Measurements from ENCODE around the gene THSD7B. TPM values are rescaled to one million over a fixed set of nuclear protein-coding genes. Genes with fewer than 3 reads are reported as not detected.

The THSD7B gene
- total and polyA plus RNA-seq, 10 of the 15 experiments (the other 5 are each of a cell fraction or from before 2014, with no cell fraction given): 0.03 to 0.56 (median 0.28) TPM

DNA sequence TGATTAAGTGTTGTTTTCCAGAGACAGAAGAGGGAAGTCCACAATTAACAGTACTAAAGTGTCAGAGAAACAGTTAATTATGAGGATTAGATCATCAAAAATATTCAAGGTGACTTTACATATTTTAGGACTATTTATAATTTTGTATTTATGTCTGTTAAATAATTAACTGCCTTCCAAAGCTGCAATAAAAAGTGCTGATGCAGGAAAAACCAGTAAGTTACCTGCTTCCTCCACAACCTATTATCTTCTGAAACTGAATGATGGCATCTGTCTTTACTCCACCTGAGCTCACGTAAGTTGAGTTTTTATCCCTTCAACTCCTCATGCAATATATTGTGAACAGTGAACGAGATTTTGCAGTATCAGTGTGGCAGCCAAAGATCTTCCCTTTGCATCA lies 570.7 kb downstream of the THSD7B start:
- no peak overlapping the region for H2AFZ ChIP-seq (ENCODE audit: control insufficient read depth, low read depth, low read length)
- H3K4me1 ChIP-seq (ENCODE audit: control insufficient read depth, insufficient read depth, low read length): no peaks in the 10 kb centered on the region
- ChIA-PET CTCF (no interaction called here), SMC1A (ENCODE audit: uncharacterized antibody, unreplicated experiment) (interaction anchor here (0.9 kb wide), 1 partner anchor 9 kb away, joined by 3 read pairs; no protein-coding TSS in a partner anchor), RAD21 (ENCODE audit: unreplicated experiment) (no interaction called here), POLR2A (no interaction called here)
- no peaks in the 10 kb centered on the region for H3K27me3 ChIP-seq (replicated peaks in 1 of 2; ENCODE audit: control insufficient read depth in 2 of 2, insufficient read depth in 2 of 2, low read length in 1 of 2)
- TF ChIP-seq HCFC1 (IDR thresholded peaks at IDR 0.05; ENCODE audit: low read length): no peak
- no peak for TF ChIP-seq HDAC2 (IDR thresholded peaks at IDR 0.05)
- no peak for TF ChIP-seq GATAD2B (conservative IDR thresholded peaks at IDR 0.05; ENCODE audit: low read depth)
- TF ChIP-seq NFIC (IDR thresholded peaks at IDR 0.05; ENCODE audit: low read depth, low read length): no peak
- TF ChIP-seq, protein P1, sequence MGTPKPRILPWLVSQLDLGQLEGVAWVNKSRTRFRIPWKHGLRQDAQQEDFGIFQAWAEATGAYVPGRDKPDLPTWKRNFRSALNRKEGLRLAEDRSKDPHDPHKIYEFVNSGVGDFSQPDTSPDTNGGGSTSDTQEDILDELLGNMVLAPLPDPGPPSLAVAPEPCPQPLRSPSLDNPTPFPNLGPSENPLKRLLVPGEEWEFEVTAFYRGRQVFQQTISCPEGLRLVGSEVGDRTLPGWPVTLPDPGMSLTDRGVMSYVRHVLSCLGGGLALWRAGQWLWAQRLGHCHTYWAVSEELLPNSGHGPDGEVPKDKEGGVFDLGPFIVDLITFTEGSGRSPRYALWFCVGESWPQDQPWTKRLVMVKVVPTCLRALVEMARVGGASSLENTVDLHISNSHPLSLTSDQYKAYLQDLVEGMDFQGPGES (IDR thresholded peaks at IDR 0.05): no peak
- TF ChIP-seq, protein P2, sequence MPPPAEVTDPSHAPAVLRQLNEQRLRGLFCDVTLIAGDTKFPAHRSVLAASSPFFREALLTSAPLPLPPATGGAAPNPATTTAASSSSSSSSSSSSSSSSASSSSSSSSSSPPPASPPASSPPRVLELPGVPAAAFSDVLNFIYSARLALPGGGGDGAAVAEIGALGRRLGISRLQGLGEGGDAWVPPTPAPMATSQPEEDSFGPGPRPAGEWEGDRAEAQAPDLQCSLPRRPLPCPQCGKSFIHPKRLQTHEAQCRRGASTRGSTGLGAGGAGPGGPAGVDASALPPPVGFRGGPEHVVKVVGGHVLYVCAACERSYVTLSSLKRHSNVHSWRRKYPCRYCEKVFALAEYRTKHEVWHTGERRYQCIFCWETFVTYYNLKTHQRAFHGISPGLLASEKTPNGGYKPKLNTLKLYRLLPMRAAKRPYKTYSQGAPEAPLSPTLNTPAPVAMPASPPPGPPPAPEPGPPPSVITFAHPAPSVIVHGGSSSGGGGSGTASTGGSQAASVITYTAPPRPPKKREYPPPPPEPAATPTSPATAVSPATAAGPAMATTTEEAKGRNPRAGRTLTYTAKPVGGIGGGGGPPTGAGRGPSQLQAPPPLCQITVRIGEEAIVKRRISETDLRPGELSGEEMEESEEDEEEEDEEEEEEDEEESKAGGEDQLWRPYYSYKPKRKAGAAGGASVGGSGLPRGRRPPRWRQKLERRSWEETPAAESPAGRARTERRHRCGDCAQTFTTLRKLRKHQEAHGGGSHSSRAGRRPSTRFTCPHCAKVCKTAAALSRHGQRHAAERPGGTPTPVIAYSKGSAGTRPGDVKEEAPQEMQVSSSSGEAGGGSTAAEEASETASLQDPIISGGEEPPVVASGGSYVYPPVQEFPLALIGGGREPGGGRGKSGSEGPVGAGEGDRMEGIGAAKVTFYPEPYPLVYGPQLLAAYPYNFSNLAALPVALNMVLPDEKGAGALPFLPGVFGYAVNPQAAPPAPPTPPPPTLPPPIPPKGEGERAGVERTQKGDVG (CRISPR knock-in tag; IDR thresholded peaks at IDR 0.05): no peak
- TF ChIP-seq, protein P3, sequence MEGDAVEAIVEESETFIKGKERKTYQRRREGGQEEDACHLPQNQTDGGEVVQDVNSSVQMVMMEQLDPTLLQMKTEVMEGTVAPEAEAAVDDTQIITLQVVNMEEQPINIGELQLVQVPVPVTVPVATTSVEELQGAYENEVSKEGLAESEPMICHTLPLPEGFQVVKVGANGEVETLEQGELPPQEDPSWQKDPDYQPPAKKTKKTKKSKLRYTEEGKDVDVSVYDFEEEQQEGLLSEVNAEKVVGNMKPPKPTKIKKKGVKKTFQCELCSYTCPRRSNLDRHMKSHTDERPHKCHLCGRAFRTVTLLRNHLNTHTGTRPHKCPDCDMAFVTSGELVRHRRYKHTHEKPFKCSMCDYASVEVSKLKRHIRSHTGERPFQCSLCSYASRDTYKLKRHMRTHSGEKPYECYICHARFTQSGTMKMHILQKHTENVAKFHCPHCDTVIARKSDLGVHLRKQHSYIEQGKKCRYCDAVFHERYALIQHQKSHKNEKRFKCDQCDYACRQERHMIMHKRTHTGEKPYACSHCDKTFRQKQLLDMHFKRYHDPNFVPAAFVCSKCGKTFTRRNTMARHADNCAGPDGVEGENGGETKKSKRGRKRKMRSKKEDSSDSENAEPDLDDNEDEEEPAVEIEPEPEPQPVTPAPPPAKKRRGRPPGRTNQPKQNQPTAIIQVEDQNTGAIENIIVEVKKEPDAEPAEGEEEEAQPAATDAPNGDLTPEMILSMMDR (IDR thresholded peaks at IDR 0.05 in 2 of 3, conservative IDR thresholded peaks at IDR 0.05 in 1 of 3; ENCODE audit: control insufficient read depth in 2 of 3, extremely low read depth in 1 of 3, insufficient read depth in 1 of 3, low read depth in 3 of 3, low read length in 3 of 3): no peak
- TF ChIP-seq ZNF622 (IDR thresholded peaks at IDR 0.05): no peak
- no peak for TF ChIP-seq FOXM1 (IDR thresholded peaks at IDR 0.05; ENCODE audit: low read depth, low read length)
- no TSS peak for BruUV-seq (replicated peaks)
- no peaks in the 10 kb centered on the region for H3K79me2 ChIP-seq (ENCODE audit: control insufficient read depth, insufficient read depth, low read length)
- H3K36me3 ChIP-seq (ENCODE audit: control insufficient read depth in 2 of 2, insufficient read depth in 2 of 2, low read length in 1 of 2): no peaks in the 10 kb centered on the region
- intact Hi-C loops (cut with micrococcal nuclease; ENCODE audit: unreplicated experiment) (no loop called here), in situ Hi-C loops (cut with MboI) (no loop called here)
- H3K9ac ChIP-seq (ENCODE audit: control insufficient read depth, insufficient read depth, low read length): no peak overlapping the region
- H4K20me1 ChIP-seq (ENCODE audit: control insufficient read depth, insufficient read depth): no peaks in the 10 kb centered on the region
- H3K4me2 ChIP-seq (ENCODE audit: control insufficient read depth, insufficient read depth): no peak overlapping the region
- H3K27ac ChIP-seq (ENCODE audit: control insufficient read depth, insufficient read depth): no peak overlapping the region
- FAIRE-seq (no peak), DNase-seq (ENCODE audit: low read depth, low spot score) (no peak), ATAC-seq (no peak)
- H3K9me3 ChIP-seq (replicated peaks; ENCODE audit: control insufficient read depth, insufficient read depth, low read length): no peaks in the 10 kb centered on the region
- no peak overlapping the region for H3K4me3 ChIP-seq
- 0% methylated on average over 2 of the region's 2 CpGs for WGBS (ENCODE audit: insufficient coverage, insufficient replicate concordance, low lambda C conversion rate, missing lambda C conversion rate)
